Loucy (cell line): ENCODE measurements around the gene SH3BGRL2.

Experiments used
- H2AFZ ChIP-seq: fragments of 200-600 bp; sonication (generic); 2 replicates; pipeline ENCODE4 v1.6.0; 2016; ENCODE audit warnings: antibody characterized with exemption, mild to moderate bottlenecking, low read length, moderate library complexity
- H3F3A ChIP-seq: fragments of 200-600 bp; 2 replicates; pipeline ENCODE4 v1.6.0; 2016; ENCODE audit warnings: antibody characterized with exemption, low read depth, mild to moderate bottlenecking
- H3K27me3 ChIP-seq: fragments of 200-600 bp; sonication (generic); 2 replicates; pipeline ENCODE4 v1.6.1; 2014; ENCODE audit warnings: low read length, mild to moderate bottlenecking; ENCODE audit not compliant: insufficient read depth, poor library complexity, severe bottlenecking
- H3K36me3 ChIP-seq: fragments of 200-600 bp; sonication (generic); 2 replicates; pipeline ENCODE4 v1.6.1; 2016; ENCODE audit warnings: low read length; ENCODE audit not compliant: insufficient read depth
- H3K4me1 ChIP-seq: fragments of 200-600 bp; sonication (generic); 2 replicates; pipeline ENCODE4 v1.5.1; 2014; ENCODE audit warnings: low read length, mild to moderate bottlenecking; ENCODE audit not compliant: insufficient read depth, poor library complexity, severe bottlenecking
- H3K4me2 ChIP-seq: fragments of 200-600 bp; sonication (generic); 2 replicates; pipeline ENCODE4 v1.6.0; 2014; ENCODE audit warnings: antibody characterized with exemption, low read length, low read depth, mild to moderate bottlenecking; ENCODE audit not compliant: poor library complexity, severe bottlenecking
- H3K4me3 ChIP-seq: fragments of 200-600 bp; sonication (generic); 2 replicates; pipeline ENCODE4 v1.5.1; 2014; ENCODE audit warnings: low read length, mild to moderate bottlenecking, mixed read lengths; ENCODE audit not compliant: poor library complexity, severe bottlenecking
- H3K79me2 ChIP-seq: fragments of 200-600 bp; sonication (generic); 2 replicates; pipeline ENCODE4 v1.6.1; 2014; ENCODE audit warnings: low read length; ENCODE audit not compliant: insufficient read depth
- H3K9ac ChIP-seq: fragments of 200-600 bp; sonication (generic); 2 replicates; pipeline ENCODE4 v1.6.0; 2014; ENCODE audit warnings: mild to moderate bottlenecking, low read depth, low read length, moderate library complexity; ENCODE audit not compliant: poor library complexity, severe bottlenecking
- H3K9me2 ChIP-seq: fragments of 200-600 bp; sonication (generic); replicated peaks from 2 replicates; pipeline ENCODE4 v1.6.1; 2016; ENCODE audit warnings: low read depth, low read length, mixed read lengths
- H3K9me3 ChIP-seq: fragments of 200-600 bp; sonication (generic); 2 replicates; pipeline ENCODE4 v1.6.1; 2014; ENCODE audit warnings: mild to moderate bottlenecking, antibody characterized with exemption, low read length, low read depth; ENCODE audit not compliant: insufficient read depth
- H4K20me1 ChIP-seq: fragments of 200-600 bp; sonication (generic); 2 replicates; pipeline ENCODE4 v1.6.0; 2014; ENCODE audit warnings: antibody characterized with exemption, low read length, mild to moderate bottlenecking; ENCODE audit not compliant: insufficient read depth, poor library complexity, severe bottlenecking
- EZH2phosphoT487 ChIP-seq: fragments of 200-600 bp; IDR thresholded peaks from 2 replicates; pipeline ENCODE4 v1.6.1; 2018; ENCODE audit warnings: antibody characterized with exemption, mild to moderate bottlenecking, moderate library complexity, borderline replicate concordance
- TF ChIP-seq, protein P1 (sequence below): fragments of 200-600 bp; sonication (generic); conservative IDR thresholded peaks from 2 replicates; pipeline ENCODE4 v1.5.1; 2014; ENCODE audit warnings: mild to moderate bottlenecking, antibody characterized with exemption, low read length

The SH3BGRL2 gene

DNA sequence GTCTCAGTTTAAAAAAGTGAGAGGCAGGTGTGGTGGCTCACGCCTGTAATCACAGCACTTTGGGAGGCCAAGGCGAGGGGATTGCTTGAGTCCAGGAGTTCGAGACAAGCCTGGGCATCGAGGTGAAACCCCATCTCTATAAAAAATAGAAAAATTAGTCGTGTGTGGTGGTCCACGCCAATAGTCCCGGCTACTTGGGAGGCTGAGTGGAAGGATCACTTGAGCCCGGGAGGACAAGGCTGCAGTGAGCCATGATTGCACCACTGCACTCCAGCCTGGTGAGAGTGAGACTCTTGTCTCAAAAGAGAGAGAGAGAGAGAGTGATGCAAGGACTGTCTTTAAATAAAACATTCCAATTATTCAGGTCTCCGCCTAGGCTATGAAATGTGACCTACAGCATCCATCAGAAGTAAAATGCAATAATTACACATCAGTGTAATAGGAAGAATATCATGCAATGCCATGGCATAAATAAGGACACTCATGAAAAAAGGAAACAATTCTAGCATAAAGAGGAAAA is 81.5 kb downstream of the SH3BGRL2 start:
- no peaks in the 10 kb centered on the region for H3K27me3 ChIP-seq
- no peak overlapping the region for H3K4me2 ChIP-seq
- no peaks in the 10 kb centered on the region for H3K9me3 ChIP-seq
- H3K4me1 ChIP-seq = no peaks in the 10 kb centered on the region
- no peak overlapping the region for H3K9ac ChIP-seq
- TF ChIP-seq EZH2phosphoT487 = no peak
- TF ChIP-seq, protein P1, sequence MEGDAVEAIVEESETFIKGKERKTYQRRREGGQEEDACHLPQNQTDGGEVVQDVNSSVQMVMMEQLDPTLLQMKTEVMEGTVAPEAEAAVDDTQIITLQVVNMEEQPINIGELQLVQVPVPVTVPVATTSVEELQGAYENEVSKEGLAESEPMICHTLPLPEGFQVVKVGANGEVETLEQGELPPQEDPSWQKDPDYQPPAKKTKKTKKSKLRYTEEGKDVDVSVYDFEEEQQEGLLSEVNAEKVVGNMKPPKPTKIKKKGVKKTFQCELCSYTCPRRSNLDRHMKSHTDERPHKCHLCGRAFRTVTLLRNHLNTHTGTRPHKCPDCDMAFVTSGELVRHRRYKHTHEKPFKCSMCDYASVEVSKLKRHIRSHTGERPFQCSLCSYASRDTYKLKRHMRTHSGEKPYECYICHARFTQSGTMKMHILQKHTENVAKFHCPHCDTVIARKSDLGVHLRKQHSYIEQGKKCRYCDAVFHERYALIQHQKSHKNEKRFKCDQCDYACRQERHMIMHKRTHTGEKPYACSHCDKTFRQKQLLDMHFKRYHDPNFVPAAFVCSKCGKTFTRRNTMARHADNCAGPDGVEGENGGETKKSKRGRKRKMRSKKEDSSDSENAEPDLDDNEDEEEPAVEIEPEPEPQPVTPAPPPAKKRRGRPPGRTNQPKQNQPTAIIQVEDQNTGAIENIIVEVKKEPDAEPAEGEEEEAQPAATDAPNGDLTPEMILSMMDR = no peak
- no peak overlapping the region for H3K4me3 ChIP-seq
- H3K79me2 ChIP-seq = no peaks in the 10 kb centered on the region
- no peaks in the 10 kb centered on the region for H4K20me1 ChIP-seq
- H3K9me2 ChIP-seq = no peaks in the 10 kb centered on the region
- no peaks in the 10 kb centered on the region for H3K36me3 ChIP-seq
- H2AFZ ChIP-seq = no peak overlapping the region
- no peaks in the 10 kb centered on the region for H3F3A ChIP-seq

DNA sequence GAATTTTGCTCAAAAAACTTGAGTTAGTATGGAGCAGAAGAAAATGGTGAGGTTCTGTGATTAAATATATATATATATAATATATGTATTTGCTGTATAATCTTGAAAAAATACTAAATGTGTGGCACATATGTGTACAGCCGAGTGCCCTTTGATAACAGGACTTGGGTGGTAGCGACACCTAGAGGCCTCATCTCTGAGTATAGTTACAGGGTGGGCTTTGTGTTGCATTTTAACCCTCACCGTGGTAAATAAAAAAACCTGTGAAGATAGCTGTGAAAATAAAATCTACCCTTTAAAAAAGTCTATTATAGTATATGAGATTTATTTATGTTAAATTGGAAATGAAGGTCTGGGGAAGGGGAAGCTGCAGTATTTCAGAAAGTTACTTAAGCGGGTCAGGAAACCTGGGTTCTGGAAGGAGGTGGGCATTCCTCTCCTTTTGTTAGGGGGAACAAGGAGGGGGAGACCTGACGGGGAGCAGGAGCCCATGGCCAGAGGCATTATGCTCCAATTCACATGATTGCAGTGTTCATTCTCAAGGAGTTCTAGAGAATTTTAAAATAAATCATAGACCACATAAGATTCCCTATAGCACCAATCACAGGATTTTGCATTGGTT is 82.7 kb downstream of the SH3BGRL2 start:
- Histone ChIP-seq H2AFZ (no peak overlapping the region; the same call in 1 of the 2 replicates), H4K20me1 (no peaks in the 10 kb centered on the region), H3K4me2 (no peak overlapping the region), H3F3A (no peaks in the 10 kb centered on the region), H3K36me3 (no peaks in the 10 kb centered on the region), H3K9ac (no peak overlapping the region), H3K4me1 (no peaks in the 10 kb centered on the region), H3K9me3 (no peaks in the 10 kb centered on the region), H3K4me3 (no peak overlapping the region), H3K79me2 (no peaks in the 10 kb centered on the region), H3K9me2 (no peaks in the 10 kb centered on the region), H3K27me3 (no peaks in the 10 kb centered on the region)
- no peak for TF ChIP-seq EZH2phosphoT487
- TF ChIP-seq, protein P1 = peak; percentile 69

DNA sequence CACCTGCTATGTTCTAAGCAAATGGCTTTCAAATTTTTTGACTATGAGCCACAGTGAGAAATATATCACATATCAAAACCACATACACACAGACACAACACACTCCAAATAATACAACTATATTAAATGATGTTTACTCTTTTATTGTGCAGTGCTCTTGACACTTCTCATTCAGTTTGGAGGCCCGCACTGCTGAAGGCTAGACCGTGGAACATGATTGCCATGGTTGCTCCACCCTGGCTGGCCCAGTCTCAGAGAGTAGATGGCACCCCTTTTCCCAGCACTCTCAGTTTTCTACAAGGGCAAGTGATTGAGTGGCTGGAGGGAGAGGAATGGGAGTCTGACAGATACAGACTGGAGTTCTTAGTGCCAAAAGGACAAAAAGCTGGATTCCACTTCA is 86.9 kb downstream of the SH3BGRL2 start:
- Histone ChIP-seq H3F3A (no peaks in the 10 kb centered on the region), H3K9me2 (no peaks in the 10 kb centered on the region), H3K9ac (no peak overlapping the region), H3K36me3 (no peaks in the 10 kb centered on the region), H4K20me1 (no peaks in the 10 kb centered on the region), H3K4me2 (no peak overlapping the region), H3K4me1 (no peaks in the 10 kb centered on the region), H3K79me2 (no peaks in the 10 kb centered on the region), H3K27me3 (no peaks in the 10 kb centered on the region), H3K9me3 (no peaks in the 10 kb centered on the region), H2AFZ (no peak overlapping the region), H3K4me3 (no peak overlapping the region)
- TF ChIP-seq, protein P1 = no peak
- no peak for TF ChIP-seq EZH2phosphoT487
